OCI-LY7 (cell line): ENCODE measurements around the gene MRPL12.

Source experiments
- EZH2phosphoT487 ChIP-seq: fragments of 200-600 bp; sonication (generic); IDR thresholded peaks from 2 replicates; pipeline ENCODE4 v1.6.1; 2018; ENCODE audit warnings: low read depth, borderline replicate concordance, mild to moderate bottlenecking, mixed run types, antibody characterized with exemption, low read length, moderate library complexity, mixed read lengths
- TF ChIP-seq, protein P1 (sequence below): fragments of 200-600 bp; sonication (generic); conservative IDR thresholded peaks from 2 replicates; pipeline ENCODE4 v1.5.1; 2014; ENCODE audit warnings: mild to moderate bottlenecking, antibody characterized with exemption, low read length, moderate library complexity, mixed read lengths

GRCh38 chr17:81695211-81695610, 8.0 kb upstream of the MRPL12 start:
- no peak for TF ChIP-seq EZH2phosphoT487
- TF ChIP-seq, protein P1, sequence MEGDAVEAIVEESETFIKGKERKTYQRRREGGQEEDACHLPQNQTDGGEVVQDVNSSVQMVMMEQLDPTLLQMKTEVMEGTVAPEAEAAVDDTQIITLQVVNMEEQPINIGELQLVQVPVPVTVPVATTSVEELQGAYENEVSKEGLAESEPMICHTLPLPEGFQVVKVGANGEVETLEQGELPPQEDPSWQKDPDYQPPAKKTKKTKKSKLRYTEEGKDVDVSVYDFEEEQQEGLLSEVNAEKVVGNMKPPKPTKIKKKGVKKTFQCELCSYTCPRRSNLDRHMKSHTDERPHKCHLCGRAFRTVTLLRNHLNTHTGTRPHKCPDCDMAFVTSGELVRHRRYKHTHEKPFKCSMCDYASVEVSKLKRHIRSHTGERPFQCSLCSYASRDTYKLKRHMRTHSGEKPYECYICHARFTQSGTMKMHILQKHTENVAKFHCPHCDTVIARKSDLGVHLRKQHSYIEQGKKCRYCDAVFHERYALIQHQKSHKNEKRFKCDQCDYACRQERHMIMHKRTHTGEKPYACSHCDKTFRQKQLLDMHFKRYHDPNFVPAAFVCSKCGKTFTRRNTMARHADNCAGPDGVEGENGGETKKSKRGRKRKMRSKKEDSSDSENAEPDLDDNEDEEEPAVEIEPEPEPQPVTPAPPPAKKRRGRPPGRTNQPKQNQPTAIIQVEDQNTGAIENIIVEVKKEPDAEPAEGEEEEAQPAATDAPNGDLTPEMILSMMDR = no peak
